GM21619 (cell line): ENCODE results near the gene CBFA2T2.
"Not testable (repeated sequence)": the region's sequence is repeated elsewhere in the genome, so short reads cannot be mapped to it uniquely, and the experiment has no call there.

ENCODE experiments used
- ATAC-seq: cut with Tn5 transposase; IDR thresholded peaks from one replicate; pipeline ENCODE4 v1.9.1; 2021; ENCODE audit not compliant: unreplicated experiment

Gene CBFA2T2

GRCh38 chr20:33621717-33622400 lies 132.0 kb downstream of the CBFA2T2 start:
- no peak for ATAC-seq

- no peak for ATAC-seq
Observed at GRCh38 chr20:33622705-33623365, 132.9 kb downstream of the CBFA2T2 start.

GRCh38 chr20:33624399-33624798 lies 134.5 kb downstream of the CBFA2T2 start:
- ATAC-seq: no peak

- ATAC-seq: no peak
Observed at GRCh38 chr20:33626190-33626589, 136.3 kb downstream of the CBFA2T2 start.

- ATAC-seq: no peak
Observed at GRCh38 chr20:33627577-33628216, 137.8 kb downstream of the CBFA2T2 start.

- no peak for ATAC-seq
Observed at GRCh38 chr20:33629533-33629932, 139.6 kb downstream of the CBFA2T2 start.

GRCh38 chr20:33629979-33630378 lies 140.1 kb downstream of the CBFA2T2 start:
- no peak for ATAC-seq

GRCh38 chr20:33630507-33630906 lies 140.6 kb downstream of the CBFA2T2 start:
- ATAC-seq: no peak

- not testable (repeated sequence) for ATAC-seq
Observed at GRCh38 chr20:33631910-33632309, 142.0 kb downstream of the CBFA2T2 start.

- ATAC-seq: no peak
Observed at GRCh38 chr20:33635341-33635740, 145.4 kb downstream of the CBFA2T2 start.

GRCh38 chr20:33636776-33637175 lies 146.9 kb downstream of the CBFA2T2 start:
- no peak for ATAC-seq

GRCh38 chr20:33640287-33640686 lies 150.4 kb downstream of the CBFA2T2 start:
- no peak for ATAC-seq

GRCh38 chr20:33644313-33645071 lies 154.6 kb downstream of the CBFA2T2 start:
- ATAC-seq: no peak

- ATAC-seq: no peak
Observed at GRCh38 chr20:33645072-33645358, 155.1 kb downstream of the CBFA2T2 start.

- no peak for ATAC-seq
Observed at GRCh38 chr20:33645396-33645795, 155.5 kb downstream of the CBFA2T2 start.

- no peak for ATAC-seq
Observed at GRCh38 chr20:33646191-33646590, 156.3 kb downstream of the CBFA2T2 start.

GRCh38 chr20:33646959-33647602 lies 157.2 kb downstream of the CBFA2T2 start:
- not testable (repeated sequence) for ATAC-seq

GRCh38 chr20:33647603-33648395 lies 157.9 kb downstream of the CBFA2T2 start:
- peak; percentile 52 for ATAC-seq

GRCh38 chr20:33648396-33649004 lies 158.6 kb downstream of the CBFA2T2 start:
- no peak for ATAC-seq

GRCh38 chr20:33649201-33649681 lies 159.3 kb downstream of the CBFA2T2 start:
- ATAC-seq: no peak
